Activated T-helper 1 cell treated with anti-CD3 and anti-CD28 coated beads, Interleukin-12 subunit alpha, Interleukin-12 subunit beta, Interleukin-2, Interleukin-4 antibody, amounts not matched to agents 30 ng/mL and 10 ng/mL and 1 ng/mL, durations not matched to agents 14 hours and 24 hours and 36 hours (primary cell): ENCODE results near the gene ARMC10. TPM values are rescaled to one million over a fixed set of nuclear protein-coding genes. Genes with fewer than 3 reads are reported as not detected.

ENCODE experiments used
- DNase-seq: peaks from one replicate; pipeline ENCODE4 v3.0.0; 2021; ENCODE audit warnings: low spot score
- H3K27ac Mint-ChIP-seq: one replicate; pipeline ENCODE4 v1.8.0; 2021; ENCODE audit warnings: mild to moderate bottlenecking, mixed read lengths
- H3K27me3 Mint-ChIP-seq: one replicate; pipeline ENCODE4 v1.8.0; 2022; ENCODE audit warnings: mild to moderate bottlenecking, moderate library complexity, mixed read lengths; ENCODE audit not compliant: insufficient read depth
- H3K36me3 Mint-ChIP-seq: one replicate; pipeline ENCODE4 v1.8.0; 2021; ENCODE audit warnings: low read depth, mixed read lengths
- H3K4me1 Mint-ChIP-seq: one replicate; pipeline ENCODE4 v1.8.0; 2021; ENCODE audit warnings: low read depth, mixed read lengths
- H3K4me3 Mint-ChIP-seq: one replicate; pipeline ENCODE4 v1.8.0; 2021; ENCODE audit warnings: mild to moderate bottlenecking, moderate library complexity, mixed read lengths
- H3K9me3 Mint-ChIP-seq: one replicate; pipeline ENCODE4 v1.8.0; 2021; ENCODE audit warnings: mixed read lengths
- intact Hi-C: fragments of 100-400 bp; cut with micrococcal nuclease; formaldehyde crosslinking; loops from one replicate; pipeline ENCODE4 v1.15.1; 2024
- total RNA-seq: library from RNA; stranded (reverse); gene quantifications from 2 replicates; pipeline ENCODE4 v1.2.3, GENCODE V29; 2022

Gene ARMC10
- total RNA-seq, 1 donor from 2014 or later, result 51.8 TPM

DNA sequence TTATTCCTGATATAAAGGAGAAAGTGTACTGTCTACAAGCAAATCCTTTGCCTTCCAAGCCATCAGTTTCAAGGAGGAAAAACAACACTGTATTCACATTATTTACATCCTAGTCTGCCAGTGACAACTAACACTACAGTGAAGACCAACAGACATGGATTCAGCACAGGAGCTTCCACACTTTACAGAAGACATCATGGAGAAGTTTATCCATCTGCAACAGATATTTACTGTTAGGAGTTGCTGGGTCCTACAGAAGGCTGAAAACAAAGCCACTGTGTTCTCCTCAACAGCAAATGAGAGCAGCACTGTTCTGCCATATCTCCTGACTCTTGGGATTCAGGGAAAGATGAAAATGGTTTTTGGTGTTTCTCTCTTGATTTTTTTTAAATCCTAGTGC is 42.1 kb downstream of the ARMC10 start:
- H3K27ac Mint-ChIP-seq, result no peak overlapping the region
- H3K9me3 Mint-ChIP-seq, result no peaks in the 10 kb centered on the region
- intact Hi-C loops, result no loop called here
- no peak overlapping the region for H3K4me3 Mint-ChIP-seq
- peaks cover 7% of the 10 kb centered on the region for H3K4me1 Mint-ChIP-seq
- peaks cover 24% of the 10 kb centered on the region for H3K36me3 Mint-ChIP-seq
- no peaks in the 10 kb centered on the region for H3K27me3 Mint-ChIP-seq
- no peak for DNase-seq

DNA sequence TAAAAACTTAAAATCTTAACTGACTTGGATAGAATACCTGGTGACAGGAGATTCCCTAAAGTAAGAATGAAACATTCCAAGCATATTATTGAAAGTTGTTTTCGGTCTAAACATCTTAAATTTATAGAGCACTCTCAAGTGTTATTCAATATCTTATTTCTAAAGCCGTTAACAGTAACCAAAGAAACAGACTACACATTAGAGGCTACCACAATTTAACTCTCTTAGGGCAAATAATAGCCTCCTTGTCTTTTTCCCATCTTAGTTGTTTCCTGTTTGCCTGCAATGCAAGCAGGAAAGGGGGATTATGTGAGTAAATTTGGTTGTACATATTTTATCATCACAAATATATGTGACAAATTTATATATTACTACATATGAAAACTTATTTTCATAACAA is 42.5 kb downstream of the ARMC10 start:
- peaks cover 7% of the 10 kb centered on the region for H3K4me1 Mint-ChIP-seq
- intact Hi-C loops, result no loop called here
- no peak overlapping the region for H3K4me3 Mint-ChIP-seq
- H3K27ac Mint-ChIP-seq, result no peak overlapping the region
- no peaks in the 10 kb centered on the region for H3K27me3 Mint-ChIP-seq
- no peaks in the 10 kb centered on the region for H3K9me3 Mint-ChIP-seq
- H3K36me3 Mint-ChIP-seq, result peaks cover 26% of the 10 kb centered on the region
- DNase-seq, result no peak

DNA sequence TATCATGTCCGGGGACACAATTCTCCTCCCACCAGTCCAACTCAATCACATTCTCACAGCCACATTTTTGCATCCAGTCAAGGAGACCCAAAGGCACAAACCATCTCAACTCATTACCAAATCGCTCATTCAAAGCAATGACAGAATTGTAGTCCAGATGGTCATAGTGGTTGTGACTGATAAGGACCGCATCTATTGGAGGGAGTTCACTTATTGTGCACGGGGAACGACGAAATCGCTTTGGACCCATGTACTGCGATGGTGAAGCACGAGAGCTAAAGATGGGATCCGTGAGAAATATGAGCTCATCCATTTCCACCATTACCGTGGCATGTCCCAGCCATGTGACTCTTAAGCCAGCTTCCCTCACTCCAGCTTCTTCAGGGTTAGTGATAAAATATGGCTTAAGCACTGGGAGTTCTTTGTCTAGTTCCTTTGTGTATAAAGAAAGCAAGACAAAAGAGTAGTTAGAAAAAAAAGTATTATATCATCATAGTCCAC is 44.9 kb downstream of the ARMC10 start:
- no peaks in the 10 kb centered on the region for H3K27me3 Mint-ChIP-seq
- no peak overlapping the region for H3K27ac Mint-ChIP-seq
- intact Hi-C loops, result no loop called here
- no peaks in the 10 kb centered on the region for H3K9me3 Mint-ChIP-seq
- no peak for DNase-seq
- no peaks in the 10 kb centered on the region for H3K4me1 Mint-ChIP-seq
- H3K36me3 Mint-ChIP-seq, result peaks cover 21% of the 10 kb centered on the region
- H3K4me3 Mint-ChIP-seq, result no peak overlapping the region

DNA sequence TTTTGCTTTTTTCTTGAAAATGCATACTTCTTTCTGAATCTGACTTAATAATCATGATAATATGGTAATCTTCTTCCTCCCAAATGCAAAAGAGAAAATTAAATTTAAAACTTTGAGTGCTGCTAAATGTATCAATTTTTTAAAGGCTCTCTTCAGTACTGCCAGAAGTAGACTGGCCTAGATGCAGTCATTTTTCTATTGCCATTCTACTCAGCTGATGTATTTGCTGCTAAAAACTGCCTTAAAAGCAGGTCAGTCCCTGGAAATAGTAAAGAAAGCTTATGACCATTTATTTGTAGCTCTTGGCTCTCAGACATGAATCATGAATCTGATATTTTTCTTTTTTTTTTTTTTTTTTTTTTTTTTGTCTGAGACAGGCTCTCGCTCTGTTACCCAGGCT is 45.4 kb downstream of the ARMC10 start:
- intact Hi-C loops, result no loop called here
- no peaks in the 10 kb centered on the region for H3K4me1 Mint-ChIP-seq
- DNase-seq, result no peak
- no peak overlapping the region for H3K27ac Mint-ChIP-seq
- H3K9me3 Mint-ChIP-seq, result no peaks in the 10 kb centered on the region
- peaks cover 17% of the 10 kb centered on the region for H3K36me3 Mint-ChIP-seq
- H3K27me3 Mint-ChIP-seq, result no peaks in the 10 kb centered on the region
- H3K4me3 Mint-ChIP-seq, result no peak overlapping the region

DNA sequence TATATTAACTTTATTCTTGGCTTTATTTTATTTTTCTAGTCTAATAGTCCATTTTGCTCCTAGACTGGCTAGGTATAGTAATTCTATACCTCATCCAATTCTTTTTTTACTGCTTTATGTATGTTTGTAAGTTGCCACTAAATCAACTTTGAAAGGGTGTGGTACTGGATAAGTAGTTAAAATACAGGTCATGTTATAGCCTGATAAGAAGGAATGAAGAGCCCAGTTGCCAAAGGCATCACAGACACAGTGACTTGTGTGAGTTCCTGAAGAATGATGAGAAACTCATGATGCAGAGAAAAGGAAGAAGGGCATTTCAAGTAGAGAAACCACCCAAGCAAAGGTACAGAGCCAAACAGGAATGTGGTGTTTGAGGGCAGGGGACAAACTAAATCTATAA is 46.7 kb downstream of the ARMC10 start:
- peaks cover 17% of the 10 kb centered on the region for H3K36me3 Mint-ChIP-seq
- no peak overlapping the region for H3K4me3 Mint-ChIP-seq
- no peak overlapping the region for H3K27ac Mint-ChIP-seq
- H3K4me1 Mint-ChIP-seq, result no peaks in the 10 kb centered on the region
- intact Hi-C loops, result no loop called here
- H3K27me3 Mint-ChIP-seq, result no peaks in the 10 kb centered on the region
- no peak for DNase-seq
- no peaks in the 10 kb centered on the region for H3K9me3 Mint-ChIP-seq

DNA sequence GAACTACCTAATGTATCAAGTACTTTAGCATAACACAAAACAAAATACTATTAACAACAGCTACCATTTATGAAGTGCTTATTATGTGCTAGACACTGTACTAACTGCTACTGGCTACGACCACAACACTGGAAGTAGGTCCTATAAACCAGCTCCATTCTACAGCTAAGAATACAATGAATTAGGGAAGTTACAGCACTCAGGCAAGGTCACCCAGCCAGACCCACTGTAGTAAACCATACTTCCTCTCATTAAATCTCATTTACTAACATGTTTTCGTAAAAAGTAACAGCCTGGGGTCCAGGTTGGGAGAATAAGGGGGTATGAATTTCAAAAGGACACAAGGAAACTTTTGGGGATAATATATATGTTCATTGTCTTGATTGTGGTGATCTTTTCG is 48.6 kb downstream of the ARMC10 start:
- Mint-ChIP-seq H3K4me3 (no peak overlapping the region), H3K27me3 (no peaks in the 10 kb centered on the region), H3K9me3 (no peaks in the 10 kb centered on the region), H3K36me3 (peaks cover 28% of the 10 kb centered on the region), H3K27ac (no peak overlapping the region), H3K4me1 (peaks cover 6% of the 10 kb centered on the region)
- intact Hi-C loops, result no loop called here
- no peak for DNase-seq

DNA sequence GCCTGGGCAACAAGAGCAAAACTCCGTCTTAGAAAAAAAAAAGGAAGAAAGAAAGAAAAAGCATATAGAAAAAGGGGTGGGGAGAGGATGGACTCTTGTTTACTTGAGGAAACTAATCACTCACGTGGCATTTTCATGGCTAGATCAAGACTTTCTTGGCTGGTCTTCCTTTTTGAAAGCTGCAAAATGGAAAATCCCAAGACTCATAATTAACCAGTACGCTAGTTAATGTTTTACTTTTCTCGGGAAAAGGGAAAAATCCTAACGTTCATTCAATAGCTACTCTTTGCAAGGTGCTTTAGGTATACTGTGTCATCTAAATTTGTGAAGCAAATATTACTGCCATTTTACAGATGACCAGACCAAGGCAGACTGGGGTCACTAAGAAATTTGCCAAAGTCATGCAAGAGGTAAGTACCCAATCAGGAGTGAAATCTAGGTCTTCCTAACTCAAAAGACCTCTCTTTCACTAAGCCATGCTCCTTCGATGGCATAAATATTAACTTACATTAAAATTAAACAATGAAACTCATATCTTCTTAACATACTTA is 49.6 kb downstream of the ARMC10 start:
- H3K36me3 Mint-ChIP-seq, result peaks cover 29% of the 10 kb centered on the region
- H3K27me3 Mint-ChIP-seq, result no peaks in the 10 kb centered on the region
- no peaks in the 10 kb centered on the region for H3K9me3 Mint-ChIP-seq
- peaks cover 7% of the 10 kb centered on the region for H3K4me1 Mint-ChIP-seq
- no peak overlapping the region for H3K27ac Mint-ChIP-seq
- no peak for DNase-seq
- no peak overlapping the region for H3K4me3 Mint-ChIP-seq
- intact Hi-C loops, result no loop called here

DNA sequence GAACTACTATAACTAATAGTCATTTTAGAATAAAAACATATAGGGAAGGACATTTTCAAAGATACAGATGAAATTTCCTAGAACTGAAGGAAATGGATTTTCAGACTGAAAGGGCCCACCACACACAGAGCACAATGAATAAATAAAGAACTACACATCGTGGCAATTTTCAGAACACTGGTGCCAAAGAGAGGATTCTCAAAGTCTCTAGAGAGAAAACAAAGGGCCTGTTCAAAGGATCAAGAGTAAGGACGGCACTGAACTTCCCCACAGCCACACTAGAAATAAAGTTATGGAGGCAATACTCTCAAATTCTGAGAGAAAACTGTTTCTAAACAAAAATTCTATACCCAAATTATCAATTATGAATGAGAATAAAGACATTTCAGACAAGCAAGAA is 52.1 kb downstream of the ARMC10 start:
- intact Hi-C loops, result no loop called here
- H3K9me3 Mint-ChIP-seq, result no peaks in the 10 kb centered on the region
- H3K27ac Mint-ChIP-seq, result peak overlapping the region; percentile 24
- no peaks in the 10 kb centered on the region for H3K27me3 Mint-ChIP-seq
- no peak overlapping the region for H3K4me3 Mint-ChIP-seq
- H3K4me1 Mint-ChIP-seq, result peaks cover 12% of the 10 kb centered on the region
- H3K36me3 Mint-ChIP-seq, result peaks cover 22% of the 10 kb centered on the region
- DNase-seq, result no peak

DNA sequence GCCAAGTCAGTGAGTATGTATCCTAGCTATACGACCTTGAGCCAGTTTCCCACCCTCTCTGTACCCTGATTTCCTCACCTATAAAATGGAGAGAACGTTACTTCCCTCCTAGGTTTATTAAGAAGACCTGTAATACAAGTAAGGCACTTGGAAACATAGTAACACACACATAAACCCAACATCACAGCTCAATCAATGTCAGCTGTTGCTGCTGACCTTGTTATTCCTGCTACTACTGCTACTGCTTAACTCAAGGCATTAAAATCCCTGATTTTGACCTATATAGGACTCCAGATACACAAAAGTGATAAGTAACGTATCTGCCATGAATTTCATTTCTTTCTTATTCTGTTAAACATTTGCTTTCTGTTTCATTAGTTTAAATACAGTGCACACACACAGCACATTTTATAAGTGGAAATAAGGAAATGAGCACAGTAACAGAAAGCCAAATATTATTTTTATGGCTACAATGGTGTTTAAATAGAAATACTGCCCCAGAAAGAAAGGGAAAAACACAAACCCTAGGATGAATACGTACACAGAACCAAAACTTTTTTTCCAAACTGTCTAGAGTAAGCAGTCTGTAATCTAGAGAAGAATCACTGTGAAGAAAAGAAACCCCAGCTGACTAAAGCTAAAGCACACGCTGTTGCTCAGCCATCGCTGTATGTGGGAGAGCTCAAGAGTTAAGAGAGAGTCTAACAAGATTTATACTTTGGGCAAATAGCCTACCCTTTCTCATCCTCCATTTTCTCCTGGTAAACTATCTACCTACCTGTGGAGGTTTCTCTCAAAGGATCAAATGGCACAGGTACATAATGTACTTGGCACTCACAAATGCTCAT is 55.0 kb downstream of the ARMC10 start:
- Mint-ChIP-seq H3K4me3 (no peak overlapping the region), H3K9me3 (no peaks in the 10 kb centered on the region), H3K27ac (no peak overlapping the region), H3K36me3 (peaks cover 15% of the 10 kb centered on the region), H3K4me1 (peaks cover 12% of the 10 kb centered on the region), H3K27me3 (no peaks in the 10 kb centered on the region)
- DNase-seq, result no peak
- intact Hi-C loops, result no loop called here

DNA sequence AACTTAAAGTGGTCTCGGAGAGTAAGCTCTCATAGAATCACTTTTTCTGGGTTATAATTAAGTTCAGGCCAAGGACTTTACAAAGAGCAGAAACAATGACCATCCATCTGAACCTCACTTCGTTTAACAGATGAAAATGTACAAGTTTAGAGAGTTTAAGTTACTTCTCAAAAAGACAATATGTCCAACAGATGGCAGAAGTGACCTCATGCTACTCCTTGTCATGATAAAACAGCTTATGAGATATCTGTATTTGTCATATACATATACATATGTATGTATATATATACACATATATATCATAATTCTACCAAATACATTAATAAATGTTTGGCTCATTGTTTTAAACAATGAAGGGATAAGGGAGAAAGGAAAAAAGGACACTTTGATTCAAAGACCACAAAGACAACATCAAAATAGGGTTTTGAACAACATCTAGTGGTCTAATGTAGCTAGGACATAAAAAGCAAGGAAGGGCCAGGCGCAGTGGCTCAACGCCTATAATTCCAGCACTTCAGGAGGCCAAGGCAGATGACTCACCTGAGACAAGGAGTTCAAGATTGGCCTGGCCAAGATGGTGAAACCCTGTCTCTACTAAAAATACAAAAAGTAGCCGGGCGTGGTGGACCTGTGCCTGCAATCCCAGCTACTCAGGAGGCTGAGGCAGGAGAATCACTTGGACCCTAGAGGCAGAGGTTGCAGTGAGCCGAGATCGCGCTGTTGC is 56.1 kb downstream of the ARMC10 start:
- Mint-ChIP-seq H3K27me3 (no peaks in the 10 kb centered on the region), H3K36me3 (peaks cover 15% of the 10 kb centered on the region), H3K27ac (no peak overlapping the region), H3K9me3 (no peaks in the 10 kb centered on the region), H3K4me1 (peaks cover 12% of the 10 kb centered on the region), H3K4me3 (no peak overlapping the region)
- DNase-seq, result no peak
- intact Hi-C loops, result no loop called here

DNA sequence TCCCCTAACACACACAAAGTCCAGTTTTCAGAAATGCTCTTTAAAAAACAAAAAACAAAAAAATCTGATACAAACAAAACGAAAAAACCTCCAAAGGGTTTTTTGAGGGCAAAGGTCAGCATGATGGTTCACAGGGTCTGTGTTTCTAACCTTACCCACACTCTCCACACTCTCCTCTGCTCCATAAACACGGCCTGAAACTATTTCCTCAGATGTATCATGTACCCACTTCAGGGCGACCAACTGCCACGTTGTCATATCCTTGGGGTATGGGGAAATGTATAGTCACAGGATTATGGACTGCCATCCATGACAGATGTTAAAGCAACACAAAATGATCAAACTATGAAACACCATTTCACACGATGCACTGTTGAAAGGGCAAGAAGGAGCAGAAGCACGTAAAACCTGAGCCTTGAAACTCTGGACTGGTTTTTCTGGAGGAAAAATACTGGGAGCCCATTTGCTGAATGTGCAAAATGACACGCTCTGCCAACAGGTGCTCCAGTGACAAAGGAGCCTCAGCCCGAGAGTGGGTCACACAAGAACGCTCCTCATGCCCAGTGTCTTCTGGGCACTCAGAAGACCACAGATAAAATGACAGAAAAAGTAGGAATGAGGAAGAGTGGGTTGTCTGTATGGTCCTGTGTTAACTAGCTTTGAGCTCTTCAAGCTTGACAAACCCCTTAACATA is 58.2 kb downstream of the ARMC10 start:
- peaks cover 10% of the 10 kb centered on the region for H3K4me1 Mint-ChIP-seq
- H3K9me3 Mint-ChIP-seq, result no peaks in the 10 kb centered on the region
- DNase-seq, result no peak
- H3K27ac Mint-ChIP-seq, result no peak overlapping the region
- H3K4me3 Mint-ChIP-seq, result no peak overlapping the region
- H3K36me3 Mint-ChIP-seq, result peaks cover 8% of the 10 kb centered on the region
- H3K27me3 Mint-ChIP-seq, result no peaks in the 10 kb centered on the region
- intact Hi-C loops, result no loop called here

DNA sequence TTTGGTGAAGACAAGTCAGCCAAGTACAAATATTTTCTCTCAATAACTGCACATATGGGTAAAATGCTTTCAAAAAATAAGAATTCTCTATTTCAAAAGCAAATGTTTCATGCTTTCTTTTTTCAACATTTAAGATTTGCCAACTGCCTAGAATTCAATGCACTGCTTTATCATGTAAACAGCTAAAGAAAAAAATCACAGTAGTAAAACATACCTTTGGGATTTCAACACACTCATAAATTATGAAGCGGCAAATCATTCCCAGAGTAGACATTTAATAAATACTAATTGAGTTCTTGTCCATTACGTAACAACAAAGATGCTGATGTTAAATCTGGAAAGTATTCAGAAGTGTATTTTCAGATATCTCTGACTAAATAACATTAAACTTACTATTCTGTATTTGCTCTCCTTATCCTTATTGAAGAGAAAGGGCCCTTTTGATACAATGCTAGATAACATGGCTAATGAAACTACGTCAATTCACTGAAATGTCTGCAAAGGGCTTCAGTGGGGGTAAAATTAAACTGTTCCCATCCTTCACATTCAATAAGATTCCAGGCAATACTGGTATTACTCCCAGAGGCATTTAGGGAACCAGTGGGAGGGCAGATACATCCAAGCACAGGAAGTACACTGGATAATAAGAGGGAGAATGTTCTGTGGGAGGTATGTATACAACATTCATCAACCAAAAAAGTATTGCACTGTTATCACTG is 60.1 kb downstream of the ARMC10 start:
- no peak overlapping the region for H3K27ac Mint-ChIP-seq
- peaks cover 4% of the 10 kb centered on the region for H3K4me1 Mint-ChIP-seq
- H3K4me3 Mint-ChIP-seq, result no peak overlapping the region
- no peaks in the 10 kb centered on the region for H3K36me3 Mint-ChIP-seq
- intact Hi-C loops, result no loop called here
- no peaks in the 10 kb centered on the region for H3K9me3 Mint-ChIP-seq
- DNase-seq, result no peak
- H3K27me3 Mint-ChIP-seq, result no peaks in the 10 kb centered on the region
